ENCODE measurements around the gene CDC42BPA. TPM values are rescaled to one million over a fixed set of nuclear protein-coding genes. Genes with fewer than 3 reads are reported as not detected.

Gene CDC42BPA
- total and polyA plus RNA-seq, 9 of the 15 experiments (the other 6 are each of a cell fraction or from before 2014, with no cell fraction given) = 8.0 to 77.5 (median 52.1) TPM

- TF ChIP-seq ZNF583 (CRISPR knock-in tag; IDR thresholded peaks at IDR 0.05) (0 out of 2 replicates have a peak, but pooled peaks have one; percentile 12), SMARCC2 (IDR thresholded peaks at IDR 0.05; ENCODE audit: low read depth) (no peak; the same call in 1 of the 2 replicates), ZNF224 (CRISPR knock-in tag; IDR thresholded peaks at IDR 0.05) (no peak), ZNF830 (CRISPR knock-in tag; IDR thresholded peaks at IDR 0.05) (no peak), RCOR1 (IDR thresholded peaks at IDR 0.05; ENCODE audit: borderline replicate concordance in 1 of 2, low read depth in 2 of 2, low read length in 2 of 2) (peak in 1 of 2 experiments; percentile 25; a peak in 1 of 4 replicates), ETV1 (tag; conservative IDR thresholded peaks at IDR 0.05; ENCODE audit: low read depth) (peak; percentile 64), ZBED1 (IDR thresholded peaks at IDR 0.05) (no peak), ZFP1 (CRISPR knock-in tag; IDR thresholded peaks at IDR 0.05) (no peak), EP300 (IDR thresholded peaks at IDR 0.05; ENCODE audit: low read length) (0 out of 2 replicates have a peak, but pooled peaks have one; percentile 8), NR2C1 (IDR thresholded peaks at IDR 0.05) (no peak), NR2C1 (tag; IDR thresholded peaks at IDR 0.05) (no peak), CEBPG (CRISPR knock-in tag; IDR thresholded peaks at IDR 0.05) (no peak), CEBPG (tag; conservative IDR thresholded peaks at IDR 0.05 in 1 of 2, IDR thresholded peaks at IDR 0.05 in 1 of 2) (no peak), SIX5 (IDR thresholded peaks at IDR 0.05; ENCODE audit: borderline replicate concordance in 1 of 2, insufficient read depth in 1 of 2, low read depth in 1 of 2, low read length in 2 of 2) (no peak), ZBTB8A (IDR thresholded peaks at IDR 0.05; ENCODE audit: partially characterized antibody) (no peak), BHLHE40 (IDR thresholded peaks at IDR 0.05; ENCODE audit: low read length) (no peak), CSDE1 (IDR thresholded peaks at IDR 0.05) (no peak), RFX1 (IDR thresholded peaks at IDR 0.05) (no peak), COPS2 (conservative IDR thresholded peaks at IDR 0.05) (no peak), MLLT1 (IDR thresholded peaks at IDR 0.05) (peak; percentile 71 to 81), KLF10 (CRISPR knock-in tag; IDR thresholded peaks at IDR 0.05) (no peak), ZSCAN29 (IDR thresholded peaks at IDR 0.05) (no peak; the same call in 1 of the 2 replicates), CREM (IDR thresholded peaks at IDR 0.05; ENCODE audit: low read depth) (no peak), RB1 (IDR thresholded peaks at IDR 0.05; ENCODE audit: low read depth) (peak; percentile 82), MTF1 (CRISPR knock-in tag; IDR thresholded peaks at IDR 0.05; ENCODE audit: borderline replicate concordance) (no peak), ZNF76 (CRISPR knock-in tag; IDR thresholded peaks at IDR 0.05; ENCODE audit: borderline replicate concordance) (no peak), ZNF436 (CRISPR knock-in tag; IDR thresholded peaks at IDR 0.05) (no peak), ZNF445 (CRISPR knock-in tag; IDR thresholded peaks at IDR 0.05; ENCODE audit: low read depth) (no peak), KLF16 (IDR thresholded peaks at IDR 0.05) (no peak), ZNF507 (tag; conservative IDR thresholded peaks at IDR 0.05) (no peak), SP2 (IDR thresholded peaks at IDR 0.05; ENCODE audit: extremely low read depth, low read depth, low read length, poor library complexity, severe bottlenecking) (no peak), XRCC3 (IDR thresholded peaks at IDR 0.05) (no peak), ZBTB1 (CRISPR knock-in tag; IDR thresholded peaks at IDR 0.05; ENCODE audit: borderline replicate concordance, low read depth) (peak; percentile 87; the same call in 1 of the 2 replicates)
Observed at GRCh38 chr1:227318016-227318852, at the start of gene CDC42BPA (continued).
